22Rv1 (cell line): Measurements from ENCODE around the gene AMY2A.
"Not testable (repeated sequence)": the region's sequence is repeated elsewhere in the genome, so short reads cannot be mapped to it uniquely, and the experiment has no call there.

Source experiments
- H3K27ac ChIP-seq: fragments of 450-650 bp; 2 replicates; pipeline ENCODE4 v1.5.1; 2017
- ZFX ChIP-seq: fragments of 450-650 bp; IDR thresholded peaks from 2 replicates; pipeline ENCODE4 v1.6.1; 2017; ENCODE audit warnings: antibody characterized with exemption, borderline replicate concordance
- TF ChIP-seq, protein P1 (sequence below): fragments of 450-650 bp; IDR thresholded peaks from 2 replicates; pipeline ENCODE4 v1.5.1; 2017; ENCODE audit warnings: mild to moderate bottlenecking

The AMY2A gene

DNA sequence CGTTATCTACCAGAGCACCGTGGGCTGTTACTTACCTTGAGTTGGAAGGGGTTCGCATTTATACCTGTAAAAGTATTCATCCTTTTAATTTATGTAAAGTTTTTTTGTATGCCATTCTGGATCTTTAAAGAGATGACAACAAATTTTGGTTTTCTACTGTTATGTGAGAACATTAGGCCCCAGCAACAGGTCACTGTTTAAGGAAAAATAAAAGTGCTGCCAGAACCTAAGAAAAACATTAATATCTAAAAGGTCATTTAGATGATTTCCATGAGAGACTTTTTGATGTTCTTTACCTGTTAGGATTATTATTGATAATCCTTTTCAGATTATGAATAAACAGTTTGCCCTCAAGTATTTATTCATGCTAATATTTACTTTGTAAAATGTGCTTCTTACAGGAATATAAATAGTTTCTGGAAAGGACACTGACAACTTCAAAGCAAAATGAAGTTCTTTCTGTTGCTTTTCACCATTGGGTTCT is at the start of gene AMY2A:
Gene AMY2A (plus strand): TSS at position 434 of the 484 bp plus-strand sequence. CDS start 14 bp downstream, at position 448.
- H3K27ac ChIP-seq: not testable (repeated sequence)

DNA sequence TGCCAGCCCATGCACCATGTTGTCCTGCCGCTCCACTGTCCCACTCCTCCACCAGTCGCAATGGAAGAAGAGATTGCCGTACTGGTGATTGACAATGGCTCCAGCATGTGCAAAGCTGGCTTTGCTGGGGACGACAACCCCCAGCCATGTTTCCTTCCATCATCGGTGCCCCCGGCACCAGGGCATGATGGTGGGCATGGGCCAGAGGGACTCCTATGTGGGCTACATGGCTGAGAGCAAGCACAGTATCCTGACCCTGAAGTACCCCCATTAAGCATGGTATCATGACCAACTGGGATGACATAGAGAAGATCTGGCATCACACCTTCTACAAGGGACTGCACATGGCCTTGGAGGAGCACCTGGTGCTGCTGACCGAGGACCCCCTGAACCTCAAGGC is 47.7 kb upstream of the AMY2A start:
- H3K27ac ChIP-seq: no peak overlapping the region
- TF ChIP-seq, protein P1, sequence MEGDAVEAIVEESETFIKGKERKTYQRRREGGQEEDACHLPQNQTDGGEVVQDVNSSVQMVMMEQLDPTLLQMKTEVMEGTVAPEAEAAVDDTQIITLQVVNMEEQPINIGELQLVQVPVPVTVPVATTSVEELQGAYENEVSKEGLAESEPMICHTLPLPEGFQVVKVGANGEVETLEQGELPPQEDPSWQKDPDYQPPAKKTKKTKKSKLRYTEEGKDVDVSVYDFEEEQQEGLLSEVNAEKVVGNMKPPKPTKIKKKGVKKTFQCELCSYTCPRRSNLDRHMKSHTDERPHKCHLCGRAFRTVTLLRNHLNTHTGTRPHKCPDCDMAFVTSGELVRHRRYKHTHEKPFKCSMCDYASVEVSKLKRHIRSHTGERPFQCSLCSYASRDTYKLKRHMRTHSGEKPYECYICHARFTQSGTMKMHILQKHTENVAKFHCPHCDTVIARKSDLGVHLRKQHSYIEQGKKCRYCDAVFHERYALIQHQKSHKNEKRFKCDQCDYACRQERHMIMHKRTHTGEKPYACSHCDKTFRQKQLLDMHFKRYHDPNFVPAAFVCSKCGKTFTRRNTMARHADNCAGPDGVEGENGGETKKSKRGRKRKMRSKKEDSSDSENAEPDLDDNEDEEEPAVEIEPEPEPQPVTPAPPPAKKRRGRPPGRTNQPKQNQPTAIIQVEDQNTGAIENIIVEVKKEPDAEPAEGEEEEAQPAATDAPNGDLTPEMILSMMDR: no peak
- TF ChIP-seq ZFX: no peak

DNA sequence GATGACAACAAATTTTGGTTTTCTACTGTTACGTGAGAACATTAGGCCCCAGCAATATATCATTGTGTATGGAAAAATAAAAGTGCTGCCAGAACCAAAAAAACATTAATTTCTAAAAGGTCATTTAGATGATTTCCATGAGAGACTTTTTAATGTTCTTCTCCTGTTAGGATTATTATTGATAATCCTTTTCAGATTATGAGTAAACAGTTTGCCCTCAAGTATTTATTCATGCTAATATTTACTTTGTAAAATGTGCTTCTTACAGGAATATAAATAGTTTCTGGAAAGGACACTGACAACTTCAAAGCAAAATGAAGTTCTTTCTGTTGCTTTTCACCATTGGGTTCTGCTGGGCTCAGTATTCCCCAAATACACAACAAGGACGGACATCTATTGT is 45.9 kb upstream of the AMY2A start, which contains the start of gene AMY2B:
Gene AMY2B (plus strand): TSS at position 301 of the 400 bp plus-strand sequence. CDS start 14 bp downstream, at position 315.
- not testable (repeated sequence) for H3K27ac ChIP-seq

DNA sequence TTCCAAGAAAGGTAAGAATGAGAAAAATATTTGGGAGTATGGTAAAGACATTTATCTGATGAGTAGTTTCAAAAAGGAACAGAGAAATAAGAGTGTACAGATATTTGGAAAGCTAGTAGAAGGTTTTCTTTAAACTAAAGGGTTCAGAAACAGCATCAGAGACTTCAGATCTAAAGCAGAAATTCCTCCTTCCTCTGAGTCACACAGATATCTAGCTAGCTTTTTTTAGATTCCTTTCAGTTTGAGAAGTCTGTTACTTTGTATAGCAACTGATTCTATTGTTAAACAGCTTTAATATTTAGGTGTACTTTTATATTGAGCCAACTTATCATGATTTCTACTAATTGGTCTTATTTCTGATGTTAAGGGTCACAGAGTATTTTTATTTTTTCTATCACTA is 41.2 kb upstream of the AMY2A start:
- H3K27ac ChIP-seq: no peak overlapping the region
- TF ChIP-seq, protein P1: no peak
- no peak for TF ChIP-seq ZFX

DNA sequence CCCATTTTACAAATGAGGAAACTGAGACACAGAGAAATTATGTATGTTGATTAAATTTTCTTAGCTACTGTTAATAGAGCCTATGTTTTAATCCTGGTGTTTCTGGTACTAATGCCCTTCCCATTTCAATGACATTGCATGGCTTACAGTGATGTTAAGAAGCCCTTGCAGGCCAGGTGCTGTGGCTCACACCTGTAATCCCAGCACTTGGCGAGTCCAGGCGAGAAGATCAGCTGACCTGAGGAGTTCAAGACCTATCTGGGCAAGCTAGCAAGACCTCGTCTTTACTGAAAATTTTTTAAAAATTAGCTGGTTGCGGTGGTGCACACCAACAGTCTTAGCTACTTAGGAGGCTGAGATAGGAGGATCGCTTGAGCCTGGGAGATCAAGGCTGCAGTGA is 40.4 kb upstream of the AMY2A start:
- not testable (repeated sequence) for H3K27ac ChIP-seq

DNA sequence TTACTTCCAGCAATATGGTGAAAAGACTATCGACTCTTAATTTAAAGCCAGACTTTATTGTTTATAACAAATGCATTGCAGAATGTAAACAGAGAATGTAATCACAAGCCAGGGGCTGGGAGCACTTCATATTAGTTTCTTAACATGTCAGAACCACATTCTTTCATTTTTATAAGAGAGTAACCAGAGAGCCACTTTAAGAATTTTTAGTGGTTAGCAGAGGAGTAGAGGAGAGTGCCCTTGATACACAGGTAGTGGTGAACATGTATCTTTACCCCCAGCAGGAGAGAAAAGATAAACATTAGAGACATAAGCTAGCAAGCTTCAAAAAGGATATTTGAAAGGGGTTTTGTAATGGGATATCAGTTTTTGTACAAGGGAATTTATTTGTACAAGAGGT is 34.8 kb upstream of the AMY2A start:
- no peak overlapping the region for H3K27ac ChIP-seq

DNA sequence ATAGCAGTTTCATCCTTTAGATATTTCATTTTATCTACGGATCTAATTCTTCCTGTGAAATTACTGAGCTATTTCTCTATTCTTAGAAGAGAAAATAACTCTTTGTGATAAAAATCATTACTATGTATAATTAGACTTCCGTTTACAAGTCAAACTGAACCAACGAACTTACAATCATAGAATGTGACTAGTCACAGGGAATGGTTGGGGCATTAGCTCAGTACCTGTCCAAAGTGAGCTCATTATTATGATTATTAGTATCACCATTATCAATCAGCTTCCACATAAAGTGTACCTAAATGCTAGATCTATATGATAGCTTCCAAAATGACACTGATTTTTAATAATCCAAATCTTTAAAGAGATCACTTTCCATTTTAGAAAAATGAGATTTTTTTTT is 33.3 kb upstream of the AMY2A start:
- no peak overlapping the region for H3K27ac ChIP-seq
- TF ChIP-seq, protein P1: no peak
- no peak for TF ChIP-seq ZFX

More for the DNA sequence above, 34.8 kb upstream of the AMY2A start:
- no peak for TF ChIP-seq ZFX
- TF ChIP-seq, protein P1: no peak

DNA sequence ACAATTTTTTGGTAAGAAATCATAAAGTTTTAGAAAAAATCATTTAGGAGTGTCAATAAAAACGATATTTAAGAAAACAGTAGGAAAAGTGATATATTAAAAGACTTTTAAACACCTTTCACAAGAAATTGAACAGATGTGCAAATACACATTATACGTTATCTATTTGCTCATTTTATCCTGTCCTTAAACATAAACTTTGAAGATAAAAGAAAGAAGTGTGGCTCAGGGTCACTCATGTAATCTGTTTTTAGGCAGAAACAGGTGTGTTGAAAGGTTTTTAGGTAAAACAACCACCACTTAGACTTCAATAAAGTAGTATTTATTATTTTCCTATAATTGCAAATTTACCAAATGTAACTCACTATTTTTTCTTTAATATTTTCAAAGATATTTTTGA is 32.7 kb upstream of the AMY2A start:
- TF ChIP-seq, protein P1: no peak
- no peak for TF ChIP-seq ZFX
- no peak overlapping the region for H3K27ac ChIP-seq

DNA sequence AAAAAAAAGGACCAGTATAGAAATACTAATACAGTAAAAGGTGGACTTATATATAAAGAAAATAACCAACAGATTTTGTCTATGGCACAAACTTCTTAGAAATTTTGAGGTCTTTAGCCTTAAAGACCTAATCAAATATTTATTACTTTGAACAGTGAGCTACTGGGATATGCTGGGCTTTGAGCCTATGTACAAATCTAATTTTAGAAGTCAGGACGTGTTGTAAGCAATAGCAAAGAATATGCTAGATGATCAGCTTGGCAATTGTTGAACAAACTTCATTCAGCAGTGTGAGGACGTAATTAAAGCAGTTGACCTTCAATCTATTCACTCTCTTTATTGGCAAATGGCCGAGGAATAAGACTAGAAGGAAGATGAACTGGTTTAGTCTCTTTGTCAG is 14.5 kb upstream of the AMY2A start:
- H3K27ac ChIP-seq: not testable (repeated sequence)

DNA sequence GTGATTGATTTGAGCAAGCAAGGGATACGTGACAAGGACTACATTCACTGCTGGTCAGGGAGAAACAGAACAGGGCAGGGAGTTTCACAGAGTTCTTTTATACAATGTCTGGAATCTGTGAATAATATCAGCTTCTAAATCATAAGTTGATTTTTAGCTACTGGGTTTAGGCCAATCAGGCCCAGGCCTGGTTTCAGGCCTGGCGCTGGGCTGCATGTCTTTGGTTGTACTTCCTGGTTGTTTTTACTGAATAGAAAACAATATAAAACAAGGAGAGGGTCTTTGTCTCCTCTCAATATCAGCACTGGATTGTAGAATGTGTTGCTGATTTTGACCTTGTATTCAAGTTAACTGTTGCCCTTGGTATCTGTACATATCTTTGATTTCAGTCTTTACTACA is 865 bp upstream of the AMY2A start:
- no peak overlapping the region for H3K27ac ChIP-seq
- no peak for TF ChIP-seq ZFX
- TF ChIP-seq, protein P1: no peak

DNA sequence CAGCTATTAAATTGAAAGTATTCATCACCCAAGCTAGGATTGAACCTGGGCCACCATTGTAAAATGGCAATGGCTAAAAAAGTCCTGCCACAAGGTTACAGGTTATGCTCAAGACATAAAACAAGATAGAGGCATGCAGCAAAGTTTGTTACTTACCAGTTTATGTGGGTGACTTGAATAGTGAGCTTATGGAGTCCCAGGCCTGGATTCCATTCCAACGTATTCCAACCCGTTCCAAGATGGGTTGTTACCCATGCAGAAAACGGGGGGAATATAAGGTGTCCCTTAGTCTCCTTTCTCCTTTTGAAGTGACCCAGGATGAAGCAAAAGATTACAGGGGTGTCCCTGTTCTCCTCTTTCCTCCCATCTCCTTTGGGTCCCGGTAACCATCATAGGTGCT is 10.2 kb downstream of the AMY2A start:
- H3K27ac ChIP-seq: not testable (repeated sequence)

DNA sequence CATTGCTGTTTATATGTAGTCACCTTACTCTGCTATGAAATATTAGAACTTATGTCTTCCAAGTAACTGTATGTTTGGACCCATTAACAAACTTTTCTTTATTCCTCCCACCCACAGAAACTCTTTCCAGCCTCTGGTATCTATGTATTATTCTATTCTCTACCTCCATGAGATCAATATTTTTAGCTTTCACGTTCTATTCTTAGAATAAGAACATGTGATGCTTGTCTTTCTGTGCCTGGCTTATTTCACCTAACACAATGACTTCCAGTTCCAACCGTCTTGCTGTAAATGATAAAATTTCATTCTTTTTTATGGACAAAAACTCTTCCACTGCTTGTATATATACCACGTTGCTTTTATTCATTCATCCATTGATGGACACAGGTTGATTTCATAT is 24.0 kb downstream of the AMY2A start:
- not testable (repeated sequence) for H3K27ac ChIP-seq

DNA sequence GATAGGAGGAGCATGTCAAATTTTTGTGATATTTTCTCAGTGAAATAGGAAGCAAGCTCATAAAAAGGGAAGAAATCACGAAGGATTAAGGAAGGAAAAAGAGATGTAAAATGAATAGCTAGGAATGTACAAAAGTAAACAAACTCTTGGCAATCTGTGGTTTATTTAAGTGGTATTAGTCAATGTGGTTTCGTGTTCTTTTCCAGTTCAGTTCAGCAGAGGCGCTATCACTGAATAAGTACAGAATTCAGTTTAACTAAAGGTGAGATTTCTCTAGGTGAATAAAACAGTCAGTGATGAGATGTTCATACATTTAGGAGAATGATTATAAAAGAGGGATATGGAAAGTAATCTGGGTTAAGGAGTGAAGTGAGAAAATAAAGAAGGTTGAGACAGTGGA is 26.7 kb downstream of the AMY2A start:
- H3K27ac ChIP-seq: not testable (repeated sequence)

DNA sequence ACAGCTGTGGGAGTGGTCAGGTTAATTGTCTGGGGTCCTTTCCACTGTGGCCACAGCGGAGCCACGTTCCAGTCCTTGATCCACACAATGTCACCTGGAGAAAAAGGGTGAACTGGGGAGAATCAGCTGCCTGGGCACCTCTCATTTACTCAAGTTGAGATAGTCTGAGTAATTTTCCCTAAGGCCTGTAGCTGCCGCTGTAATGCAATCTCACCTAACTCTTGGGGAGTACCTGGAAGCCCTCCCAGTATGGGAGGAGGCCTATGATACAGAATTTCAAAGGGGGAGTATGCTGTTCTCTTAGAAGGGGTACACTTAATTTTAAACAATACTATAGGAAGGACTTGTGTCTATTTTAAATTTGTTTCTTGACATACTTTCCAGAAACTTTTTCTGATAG is 33.1 kb downstream of the AMY2A start:
- not testable (repeated sequence) for H3K27ac ChIP-seq
